Measurements from ENCODE around the gene RAB3GAP2.
A peak's percentile ranks its signal among the peaks of the same experiment; 100 is the strongest.
"Not testable (repeated sequence)": the region's sequence is repeated elsewhere in the genome, so short reads cannot be mapped to it uniquely, and the experiment has no call there.

Gene RAB3GAP2

GRCh38 chr1:220119043-220119512, 153.2 kb downstream of the RAB3GAP2 start:
- ChIA-PET POLR2A (no interaction called here), CTCF (no interaction called here)
- no peak for TF ChIP-seq CTCF (IDR thresholded peaks at IDR 0.05; ENCODE audit: insufficient read depth, low read length, missing control alignments)
- DNase-seq (ENCODE audit: low read depth, low spot score), result no peak
- H3K4me3 ChIP-seq (ENCODE audit: low read depth, low read length), result no peak overlapping the region

- DNase-seq (ENCODE audit: low read depth, low spot score), result no peak
- CTCF ChIA-PET, result interaction anchor here (0.9 to 2.0 kb wide), 14 partner anchors 7 to 662 kb away, joined by 3 to 14 read pairs (median 3); no protein-coding TSS in a partner anchor
- H3K4me3 ChIP-seq (ENCODE audit: low read depth, low read length), result no peak overlapping the region
- POLR2A ChIA-PET, result no interaction called here
- TF ChIP-seq CTCF (IDR thresholded peaks at IDR 0.05; ENCODE audit: insufficient read depth, low read length, missing control alignments), result peak; percentile 13
These were observed 159.0 kb downstream of the RAB3GAP2 start for GRCh38 chr1:220113136-220113695.

GRCh38 chr1:220112600-220112999, 159.7 kb downstream of the RAB3GAP2 start:
- POLR2A ChIA-PET; DNase-seq (ENCODE audit: low read depth, low spot score); H3K4me3 ChIP-seq (ENCODE audit: low read depth, low read length): not testable (repeated sequence)
- CTCF ChIA-PET, result interaction anchor here (0.9 to 2.0 kb wide), 12 partner anchors 8 to 663 kb away, joined by 3 to 14 read pairs (median 3); no protein-coding TSS in a partner anchor

GRCh38 chr1:220110473-220110872, 161.8 kb downstream of the RAB3GAP2 start:
- DNase-seq (ENCODE audit: low read depth, low spot score); CTCF ChIA-PET; H3K4me3 ChIP-seq (ENCODE audit: low read depth, low read length); POLR2A ChIA-PET: not testable (repeated sequence)

GRCh38 chr1:220099826-220100225, 172.4 kb downstream of the RAB3GAP2 start:
- ChIA-PET CTCF (no interaction called here), POLR2A (no interaction called here)
- no peak for DNase-seq (ENCODE audit: low read depth, low spot score)
- TF ChIP-seq CTCF (IDR thresholded peaks at IDR 0.05; ENCODE audit: insufficient read depth, low read length, missing control alignments), result no peak
- no peak overlapping the region for H3K4me3 ChIP-seq (ENCODE audit: low read depth, low read length)
